Body of pancreas (tissue), 4 donors: ENCODE data around the gene ARNT2. TPM values are rescaled to one million over a fixed set of nuclear protein-coding genes. Genes with fewer than 3 reads are reported as not detected.

ENCODE experiments used
- ATAC-seq: fragments of 150-250 bp; one replicate; pipeline ENCODE4 v1.9.1; 2016
- DNase-seq, 4 donors: peaks; one replicate each; pipeline ENCODE4 v3.0.0-alpha.2; 2019
- H3K27ac ChIP-seq, 4 donors: fragments of 200-600 bp; sonication (generic); 1 replicate in 3 of 4; 2 replicates in 1 of 4; pipeline versions ENCODE4 v1.5.1 to v1.6.1; 2016 to 2019; ENCODE audit warnings: mild to moderate bottlenecking in 1 of 4, mixed read lengths in 1 of 4, moderate library complexity in 1 of 4
- H3K27me3 ChIP-seq, 2 donors: fragments of 200-600 bp; sonication (generic); one replicate each; pipeline ENCODE4 v1.6.0; 2016; ENCODE audit warnings: mild to moderate bottlenecking in 1 of 2
- H3K36me3 ChIP-seq, 2 donors: fragments of 200-600 bp; sonication (generic); replicated peaks in 1 of 2; 2 replicates each; pipeline ENCODE4 v1.5.1; 2016; ENCODE audit warnings: low read depth in 2 of 2; ENCODE audit not compliant: insufficient read depth in 1 of 2
- H3K4me1 ChIP-seq: fragments of 200-600 bp; sonication (generic); one replicate; pipeline ENCODE4 v1.6.0; 2016
- H3K4me3 ChIP-seq, 2 donors: fragments of 200-600 bp; sonication (generic); 1 replicate in 1 of 2; 2 replicates in 1 of 2; pipeline ENCODE4 v1.5.1; 2016 to 2019
- H3K9me3 ChIP-seq, 3 donors: fragments of 200-600 bp; sonication (generic); 1 replicate in 2 of 3; 2 replicates in 1 of 3; pipeline ENCODE4 v1.5.1; 2016
- CTCF ChIP-seq, 7 experiments: fragments of 450-650 bp in 4 of 7; fragments of 200-600 bp in 3 of 7; sonication (generic) in 3 of 7; IDR thresholded peaks; one replicate each; pipeline ENCODE4 v1.5.1; 2016 to 2019; ENCODE audit warnings: antibody characterized with exemption in 7 of 7
- POLR2A ChIP-seq, 3 donors: fragments of 450-650 bp; IDR thresholded peaks; one replicate each; pipeline ENCODE4 v1.6.1; 2016; ENCODE audit warnings: antibody characterized with exemption in 3 of 3, mild to moderate bottlenecking in 2 of 3
- WGBS, 2 donors: methylation state at CpG; one replicate each; pipeline ENCODE4 v1.1.5; 2017; 5-methylcytosine and 5-hydroxymethylcytosine counted together
- intact Hi-C: fragments of 100-400 bp; cut with DNase I; formaldehyde crosslinking; loops from one replicate; pipeline ENCODE4 v1.15.1; 2023
- total RNA-seq, 2 donors: library from RNA; depleted of rRNA; stranded (reverse); fragments of >200 nt; gene quantifications; one replicate each; pipeline ENCODE4 v1.1.0, GENCODE V29; 2016

The ARNT2 gene
- total RNA-seq, 2 donors from 2014 or later = 5.3 to 5.4 TPM

- H3K27ac ChIP-seq = no peak overlapping the region
- H3K4me3 ChIP-seq = no peak overlapping the region
- whole genome bisulfite sequencing, 2 donors = 88 to 95% methylated on average over 5 of the region's 5 CpGs
- no peaks in the 10 kb centered on the region for H3K9me3 ChIP-seq
- H3K36me3 ChIP-seq = no peaks in the 10 kb centered on the region
- no peaks in the 10 kb centered on the region for H3K27me3 ChIP-seq
- intact Hi-C loops = no loop called here
- H3K4me1 ChIP-seq = no peaks in the 10 kb centered on the region
- ATAC-seq (no peak), DNase-seq (no peak)
- TF ChIP-seq POLR2A (IDR thresholded peaks at IDR 0.05) = no peak
- TF ChIP-seq CTCF (IDR thresholded peaks at IDR 0.05) = no peak
These were observed 153.5 kb downstream of the ARNT2 start for GRCh38 chr15:80557441-80558234.

- no peaks in the 10 kb centered on the region for H3K9me3 ChIP-seq
- no peaks in the 10 kb centered on the region for H3K27me3 ChIP-seq
- no peaks in the 10 kb centered on the region for H3K4me1 ChIP-seq
- H3K27ac ChIP-seq = no peak overlapping the region
- 88 to 92% methylated on average over 5 to 6 of the region's 6 CpGs for WGBS, 2 donors
- no peaks in the 10 kb centered on the region for H3K36me3 ChIP-seq
- DNase-seq (no peak), ATAC-seq (no peak)
- intact Hi-C loops = no loop called here
- TF ChIP-seq POLR2A (IDR thresholded peaks at IDR 0.05) = no peak
- no peak for TF ChIP-seq CTCF (IDR thresholded peaks at IDR 0.05)
- no peak overlapping the region for H3K4me3 ChIP-seq
These were observed 154.6 kb downstream of the ARNT2 start for GRCh38 chr15:80558631-80559319.

- Histone ChIP-seq H3K27me3 (no peaks in the 10 kb centered on the region), H3K4me1 (no peaks in the 10 kb centered on the region), H3K9me3 (no peaks in the 10 kb centered on the region), H3K27ac (no peak overlapping the region), H3K36me3 (no peaks in the 10 kb centered on the region), H3K4me3 (no peak overlapping the region)
- ATAC-seq (no peak), DNase-seq (no peak)
- intact Hi-C loops = no loop called here
- 80 to 92% methylated on average over 8 of the region's 8 CpGs for WGBS, 2 donors
- TF ChIP-seq POLR2A (IDR thresholded peaks at IDR 0.05) (no peak), CTCF (IDR thresholded peaks at IDR 0.05) (no peak)
These were observed 155.1 kb downstream of the ARNT2 start for GRCh38 chr15:80559320-80559693.

GRCh38 chr15:80559761-80560160 lies 155.6 kb downstream of the ARNT2 start:
- no peak overlapping the region for H3K27ac ChIP-seq
- no peaks in the 10 kb centered on the region for H3K4me1 ChIP-seq
- TF ChIP-seq CTCF (IDR thresholded peaks at IDR 0.05) = no peak
- no peak for TF ChIP-seq POLR2A (IDR thresholded peaks at IDR 0.05)
- no peaks in the 10 kb centered on the region for H3K36me3 ChIP-seq
- no peak for DNase-seq
- H3K4me3 ChIP-seq = no peak overlapping the region
- no peak for ATAC-seq
- 82 to 85% methylated on average over 6 of the region's 6 CpGs for WGBS, 2 donors
- intact Hi-C loops = loop anchor here (5.0 kb wide), 1 partner anchor 223 kb away; no protein-coding TSS in a partner anchor
- no peaks in the 10 kb centered on the region for H3K9me3 ChIP-seq
- no peaks in the 10 kb centered on the region for H3K27me3 ChIP-seq
